Activated naive CD4-positive, alpha-beta T cell treated with anti-CD3 and anti-CD28 coated beads, Interleukin-2, amount 50 U/mL, for 72 hours (primary cell): ENCODE data around the gene DNAJC4. TPM values are rescaled to one million over a fixed set of nuclear protein-coding genes. Genes with fewer than 3 reads are reported as not detected.

Experiments used
- ATAC-seq, 2 donors: fragments of 150-1000 bp; cut with Tn5 transposase; 2 replicates each; pipeline ENCODE4 v1.10.0; 2021; ENCODE audit warnings: mild to moderate bottlenecking in 2 of 2, moderate library complexity in 2 of 2
- DNase-seq, 2 donors: peaks; one replicate each; pipeline ENCODE4 v3.0.0; 2021 to 2022; ENCODE audit warnings: low spot score in 2 of 2
- H3K27ac Mint-ChIP-seq, 2 donors: one replicate each; pipeline ENCODE4 v1.8.0; 2022; ENCODE audit warnings: mild to moderate bottlenecking in 2 of 2, mixed read lengths in 2 of 2
- H3K36me3 Mint-ChIP-seq, 2 donors: one replicate each; pipeline ENCODE4 v1.8.0; 2022; ENCODE audit warnings: mixed read lengths in 2 of 2
- H3K9me3 Mint-ChIP-seq, 2 donors: one replicate each; pipeline ENCODE4 v1.8.0; 2022; ENCODE audit warnings: mixed read lengths in 2 of 2
- total RNA-seq, 2 donors: library from RNA; stranded (reverse); gene quantifications; one replicate each; pipeline ENCODE4 v1.2.3, GENCODE V29; 2022

Gene DNAJC4
- total RNA-seq, 2 donors from 2014 or later: 26.7 to 48.7 TPM

DNA sequence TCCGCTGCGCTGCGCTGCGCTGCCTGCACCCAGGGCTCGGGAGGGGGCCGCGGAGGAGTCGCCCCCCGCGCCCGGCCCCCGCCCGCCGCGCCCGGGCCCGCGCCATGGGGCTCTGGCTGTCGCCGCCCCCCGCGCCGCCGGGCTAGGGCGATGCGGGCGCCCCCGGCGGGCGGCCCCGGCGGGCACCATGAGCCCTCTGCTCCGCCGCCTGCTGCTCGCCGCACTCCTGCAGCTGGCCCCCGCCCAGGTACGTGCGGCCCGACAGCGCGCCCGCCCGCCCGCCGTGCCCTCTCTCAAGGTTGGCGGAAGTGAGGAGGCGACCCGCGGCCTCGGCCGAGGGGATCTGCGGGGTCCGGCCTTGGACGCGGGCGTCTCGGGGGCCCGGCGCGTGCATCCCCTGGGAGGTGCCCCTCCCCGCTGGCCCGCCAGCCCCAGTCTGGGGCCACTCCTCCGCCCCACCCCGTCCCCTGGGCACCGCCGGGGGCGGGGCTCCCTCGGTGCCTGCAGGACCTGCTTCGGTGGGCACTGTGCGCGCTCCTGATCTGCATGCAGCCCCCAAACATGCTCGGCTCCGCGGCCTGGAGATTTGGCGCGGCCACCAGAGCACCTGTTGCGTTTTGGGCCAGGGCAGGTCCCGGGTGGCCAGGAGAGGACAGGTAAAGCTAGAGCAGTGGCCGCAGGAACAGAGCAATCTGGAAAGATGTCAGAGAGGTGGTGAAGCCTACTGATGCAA lies 4.5 kb downstream of the DNAJC4 start:
- ATAC-seq: peak; percentile 41 to 61
- DNase-seq: peak in 1 of 2 donors; percentile 63
- H3K27ac Mint-ChIP-seq: peak overlapping the region; percentile 59 to 60
- H3K9me3 Mint-ChIP-seq: no peaks in the 10 kb centered on the region
- no peaks in the 10 kb centered on the region for H3K36me3 Mint-ChIP-seq

DNA sequence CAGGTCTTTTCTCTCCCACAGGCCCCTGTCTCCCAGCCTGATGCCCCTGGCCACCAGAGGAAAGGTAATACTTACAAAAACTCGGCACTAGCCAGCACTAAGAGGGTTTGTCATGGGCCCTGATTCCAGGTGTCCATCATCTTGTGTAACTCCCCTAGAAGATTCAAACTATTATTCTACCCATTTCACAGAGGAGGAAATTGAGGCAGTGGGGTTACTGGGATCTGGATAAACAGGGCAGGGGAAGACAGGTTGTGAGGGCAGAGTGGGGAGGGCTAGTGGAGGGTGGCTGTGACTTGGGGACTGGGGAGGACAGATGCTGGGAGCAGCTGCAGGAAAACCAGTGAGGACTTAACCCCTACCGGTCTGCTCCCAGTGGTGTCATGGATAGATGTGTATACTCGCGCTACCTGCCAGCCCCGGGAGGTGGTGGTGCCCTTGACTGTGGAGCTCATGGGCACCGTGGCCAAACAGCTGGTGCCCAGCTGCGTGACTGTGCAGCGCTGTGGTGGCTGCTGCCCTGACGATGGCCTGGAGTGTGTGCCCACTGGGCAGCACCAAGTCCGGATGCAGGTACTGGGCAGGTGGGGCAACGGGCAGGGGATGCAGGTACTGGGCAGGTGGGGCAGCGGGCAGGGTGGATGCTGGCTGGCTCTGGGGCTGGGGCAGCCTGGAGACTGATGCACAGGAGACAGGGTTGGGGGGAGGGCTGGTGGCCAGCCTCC lies 5.3 kb downstream of the DNAJC4 start:
- H3K9me3 Mint-ChIP-seq: no peaks in the 10 kb centered on the region
- no peak for DNase-seq
- peak overlapping the region; percentile 59 to 65 for H3K27ac Mint-ChIP-seq

DNA sequence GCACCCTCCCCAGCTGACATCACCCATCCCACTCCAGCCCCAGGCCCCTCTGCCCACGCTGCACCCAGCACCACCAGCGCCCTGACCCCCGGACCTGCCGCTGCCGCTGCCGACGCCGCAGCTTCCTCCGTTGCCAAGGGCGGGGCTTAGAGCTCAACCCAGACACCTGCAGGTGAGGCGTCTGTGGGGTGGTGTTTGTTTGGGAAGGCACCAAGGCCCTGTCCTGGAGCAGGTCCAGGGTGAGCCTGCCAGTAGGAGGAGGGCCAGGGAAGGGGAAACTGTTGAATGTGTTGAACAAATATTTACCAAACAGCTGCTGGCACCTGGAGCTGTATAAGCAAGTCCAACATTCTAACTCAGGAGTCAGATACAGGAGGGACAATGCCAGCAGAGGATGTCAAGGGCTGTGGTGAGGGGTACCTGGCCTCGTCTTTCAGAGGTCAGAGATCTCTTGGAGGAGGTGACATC lies 7.2 kb downstream of the DNAJC4 start:
- H3K27ac Mint-ChIP-seq: peak overlapping the region; percentile 60 to 78
- DNase-seq: no peak
- peaks cover 0 to 5% of the 10 kb centered on the region in 2 donors for H3K36me3 Mint-ChIP-seq
- no peak for ATAC-seq
- H3K9me3 Mint-ChIP-seq: no peaks in the 10 kb centered on the region

More for the DNA sequence above, 5.3 kb downstream of the DNAJC4 start:
- peaks cover 0 to 5% of the 10 kb centered on the region in 2 donors for H3K36me3 Mint-ChIP-seq
- ATAC-seq: no peak

DNA sequence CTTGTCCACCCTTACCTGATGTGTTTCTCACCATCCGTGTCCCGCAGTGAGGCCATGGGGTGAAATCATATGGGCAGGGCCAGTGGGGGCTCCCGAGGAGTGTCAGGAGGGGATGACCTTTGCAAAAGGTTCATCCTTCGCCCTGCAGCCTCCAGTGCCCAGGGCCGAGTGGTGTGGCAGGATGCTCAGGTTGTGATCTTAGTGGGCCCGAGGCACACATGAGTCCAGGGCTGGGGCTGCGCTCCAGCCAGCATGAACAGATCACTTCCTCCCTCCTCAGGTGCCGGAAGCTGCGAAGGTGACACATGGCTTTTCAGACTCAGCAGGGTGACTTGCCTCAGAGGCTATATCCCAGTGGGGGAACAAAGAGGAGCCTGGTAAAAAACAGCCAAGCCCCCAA lies 7.7 kb downstream of the DNAJC4 start:
- Mint-ChIP-seq H3K36me3 (peaks cover 2 to 5% of the 10 kb centered on the region in 2 donors), H3K27ac (peak overlapping the region; percentile 60 to 96), H3K9me3 (no peaks in the 10 kb centered on the region)
- ATAC-seq (no peak), DNase-seq (no peak)

DNA sequence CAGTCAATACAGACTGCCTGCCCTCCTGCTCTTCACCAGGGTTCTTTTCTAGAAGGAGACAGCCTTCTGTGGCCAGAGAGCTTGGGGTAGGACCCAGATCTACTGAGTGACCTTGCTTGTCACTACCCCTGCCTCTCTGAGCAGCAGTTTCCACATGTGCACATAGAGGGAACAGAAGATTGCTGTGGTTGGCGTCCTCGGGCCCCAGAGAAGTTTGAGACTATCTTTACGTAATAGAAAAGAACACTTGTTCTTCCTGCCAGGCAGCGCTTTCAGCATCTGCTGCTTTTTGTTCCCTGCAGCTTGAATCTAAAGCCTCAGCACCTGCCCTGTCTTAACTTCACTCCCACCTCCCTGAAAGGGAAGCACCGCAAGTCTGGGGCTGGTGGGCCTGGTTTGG lies 8.7 kb downstream of the DNAJC4 start:
- DNase-seq: no peak
- H3K36me3 Mint-ChIP-seq: peaks cover 5 to 10% of the 10 kb centered on the region in 2 donors
- H3K27ac Mint-ChIP-seq: peak overlapping the region in 1 of 2 donors; percentile 96
- no peak for ATAC-seq
- no peaks in the 10 kb centered on the region for H3K9me3 Mint-ChIP-seq

DNA sequence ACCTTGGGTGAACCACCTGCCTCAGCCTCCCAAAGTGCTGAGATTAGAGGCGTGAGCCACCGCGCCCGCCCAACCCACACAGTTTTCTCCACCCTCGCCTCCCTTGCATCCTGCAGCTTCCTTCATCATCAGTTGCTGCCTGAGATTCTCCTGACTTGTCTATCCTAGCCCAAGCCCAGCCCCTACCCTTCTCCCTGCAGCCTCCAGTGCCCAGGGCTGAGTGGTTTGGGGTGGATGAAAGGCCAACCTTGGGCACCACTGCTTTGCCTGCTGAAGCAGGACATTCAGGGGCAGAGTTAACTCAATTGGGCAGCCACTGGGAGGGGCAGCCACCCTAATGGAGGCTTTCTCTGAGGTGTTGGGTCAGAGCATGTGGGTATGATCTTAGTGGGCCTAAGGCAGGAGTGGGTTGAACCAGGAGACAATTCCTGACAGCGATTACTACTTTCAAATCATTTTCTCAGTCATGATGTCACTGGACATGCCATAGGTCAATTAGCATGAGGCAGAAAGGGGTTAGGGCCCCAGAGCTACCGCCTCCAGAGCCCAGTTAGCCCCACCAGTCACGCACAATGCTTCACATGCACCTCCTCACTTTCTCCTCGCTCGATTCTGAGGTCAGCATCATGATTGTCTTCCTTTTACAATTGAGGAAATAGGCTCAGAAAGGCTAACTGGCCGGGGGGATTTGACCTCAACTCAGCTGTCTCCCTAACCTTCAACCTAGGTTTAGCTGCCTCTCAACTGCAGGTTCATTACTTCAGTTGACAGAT lies 9.5 kb downstream of the DNAJC4 start:
- DNase-seq: no peak

DNA sequence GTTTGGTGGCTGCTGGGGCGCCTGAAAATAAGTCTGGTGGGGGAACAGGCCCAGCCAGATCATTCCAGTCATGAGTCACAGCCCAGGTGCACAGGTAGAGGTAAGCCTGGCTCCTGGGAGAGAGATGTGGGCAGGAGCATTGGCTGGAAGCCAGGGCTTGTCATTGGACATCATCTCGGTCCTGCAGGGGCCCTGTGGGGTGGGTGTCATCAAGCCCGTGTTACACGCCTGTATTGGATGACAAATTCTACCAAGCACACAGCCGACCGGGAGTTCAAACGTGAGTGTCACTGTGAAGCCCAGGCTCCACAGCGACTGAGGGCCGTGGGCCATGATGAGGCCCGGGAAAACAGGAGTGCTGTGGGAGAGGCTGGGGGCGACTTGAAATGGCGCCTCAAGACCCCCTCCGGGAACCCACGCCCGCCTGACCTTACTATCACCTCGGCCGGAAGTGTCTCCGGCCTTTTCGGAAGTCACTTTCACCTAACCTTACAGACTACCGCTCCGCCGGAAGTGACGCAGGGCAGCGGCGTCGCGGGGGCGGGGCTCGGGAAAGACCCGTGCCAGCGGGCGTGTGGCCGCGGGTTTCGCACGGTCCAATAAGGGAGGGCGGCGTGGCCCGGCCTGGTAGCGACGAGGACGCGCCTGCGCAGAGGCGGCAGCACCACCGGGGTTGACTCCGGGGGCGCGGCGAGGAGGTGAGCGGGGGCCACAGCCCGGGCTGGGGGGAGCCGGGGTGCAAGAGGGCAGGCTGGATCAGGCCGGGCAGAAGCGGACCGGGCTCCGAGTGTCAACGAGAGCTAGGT lies 10.3 kb downstream of the DNAJC4 start, which contains the start of gene FKBP2:
Gene FKBP2, plus strand, starts transcription at position 661 of the 806 bp plus-strand sequence. CDS start 1,293 bp downstream, outside the sequence.
- ATAC-seq (peak; percentile 65 to 72), DNase-seq (peak; percentile 99)
- Mint-ChIP-seq H3K27ac (peak within 1 kb of the TSS; percentile 96 to 97), H3K36me3 (peaks cover 6 to 11% of the 10 kb centered on the region in 2 donors), H3K9me3 (no peaks in the 10 kb centered on the region)

More for the DNA sequence above, 9.5 kb downstream of the DNAJC4 start:
- no peaks in the 10 kb centered on the region for H3K9me3 Mint-ChIP-seq
- H3K27ac Mint-ChIP-seq: peak overlapping the region; percentile 96 to 97
- no peak for ATAC-seq
- H3K36me3 Mint-ChIP-seq: peaks cover 5 to 10% of the 10 kb centered on the region in 2 donors

DNA sequence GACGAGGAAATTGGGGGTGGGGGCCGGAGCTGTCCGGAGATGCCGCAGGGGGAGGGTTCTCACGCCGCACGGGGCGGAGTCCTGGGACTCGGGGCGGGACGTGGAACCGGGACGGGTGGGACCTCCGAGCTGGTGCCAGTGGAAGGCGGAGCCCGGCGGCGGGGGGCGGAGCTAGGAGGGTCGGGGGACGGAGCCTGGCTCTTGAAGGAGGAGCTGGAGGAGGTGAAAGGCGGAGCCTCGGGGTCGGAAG lies 10.8 kb downstream of the DNAJC4 start:
- peak; percentile 74 to 85 for ATAC-seq

DNA sequence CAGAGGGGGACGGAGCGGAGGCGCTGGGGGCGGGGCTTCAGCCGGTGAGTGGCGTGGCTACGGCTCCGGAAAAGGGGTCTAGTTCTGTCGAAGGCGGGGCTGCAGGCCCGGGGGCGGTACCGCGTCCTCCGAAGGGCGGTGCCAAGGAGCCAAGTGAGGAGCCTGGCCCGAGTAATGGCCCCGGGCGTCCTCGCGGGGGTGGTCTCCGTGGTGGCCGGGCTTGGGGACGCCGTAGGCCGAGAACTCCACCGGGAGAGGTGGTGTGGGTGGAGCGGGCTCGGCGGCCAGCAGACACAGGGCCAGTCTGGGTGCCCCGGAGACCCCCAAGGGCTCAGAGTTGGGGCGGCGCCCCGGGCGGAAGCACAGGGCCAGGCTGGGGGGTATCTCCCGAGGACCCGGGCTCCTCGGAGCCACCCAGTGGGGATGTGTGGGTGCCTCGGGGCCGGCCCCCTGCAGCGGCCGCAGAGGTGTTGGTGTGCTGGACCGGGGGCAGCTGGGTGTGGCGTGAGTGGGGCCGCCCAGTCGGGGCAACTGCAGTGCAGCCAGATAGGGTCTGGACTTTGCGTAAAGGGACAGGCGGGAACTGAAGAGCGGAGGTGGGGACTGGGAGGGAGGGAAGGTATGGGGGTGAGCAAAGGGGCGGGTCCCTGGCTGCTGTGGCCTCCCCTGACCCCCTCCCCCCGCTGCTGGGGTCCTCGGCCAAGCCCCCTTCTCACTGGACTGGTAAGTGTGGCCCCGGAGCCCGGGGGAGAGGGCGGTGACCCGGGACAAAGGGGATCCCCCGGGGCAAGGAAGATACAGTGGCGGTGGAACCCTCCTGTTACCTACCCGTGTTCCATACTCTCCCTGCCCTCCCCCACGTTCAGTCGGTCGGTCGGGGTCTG lies 11.4 kb downstream of the DNAJC4 start:
- ATAC-seq (peak; percentile 2 to 10), DNase-seq (peak in 1 of 2 donors; percentile 40)
- peaks cover 11 to 16% of the 10 kb centered on the region in 2 donors for H3K36me3 Mint-ChIP-seq

More for the DNA sequence above, 10.8 kb downstream of the DNAJC4 start:
- Mint-ChIP-seq H3K36me3 (peaks cover 11 to 16% of the 10 kb centered on the region in 2 donors), H3K27ac (peak overlapping the region; percentile 96 to 97), H3K9me3 (no peaks in the 10 kb centered on the region)
- peak; percentile 100 for DNase-seq

DNA sequence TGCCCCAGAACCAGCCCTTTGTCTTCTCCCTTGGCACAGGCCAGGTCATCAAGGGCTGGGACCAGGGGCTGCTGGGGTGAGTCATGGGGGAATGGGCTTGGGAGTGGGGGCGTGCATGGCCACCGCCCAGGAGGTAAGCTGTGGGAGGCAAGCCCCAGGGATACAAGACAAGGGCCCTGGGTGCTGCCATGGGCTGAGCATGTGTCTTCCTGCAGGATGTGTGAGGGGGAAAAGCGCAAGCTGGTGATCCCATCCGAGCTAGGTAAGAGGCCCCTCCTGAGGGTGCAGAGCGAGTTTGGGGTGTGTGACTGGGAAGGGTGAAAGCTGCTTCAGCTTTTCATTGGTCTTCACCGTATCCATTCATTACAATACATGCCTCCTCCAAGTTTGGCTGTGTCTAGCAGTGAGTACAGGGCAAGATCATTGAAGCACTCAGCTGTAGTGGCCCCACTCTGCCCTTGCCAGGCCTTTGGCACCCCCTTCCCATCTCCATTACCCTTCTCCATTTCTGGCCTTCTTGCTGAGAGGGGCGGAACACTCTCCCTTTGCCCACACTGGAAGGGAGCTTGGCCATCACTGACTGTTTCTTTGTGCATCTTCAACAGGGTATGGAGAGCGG lies 13.0 kb downstream of the DNAJC4 start:
- Mint-ChIP-seq H3K27ac (peak overlapping the region; percentile 32 to 60), H3K36me3 (peaks cover 11 to 16% of the 10 kb centered on the region in 2 donors), H3K9me3 (no peaks in the 10 kb centered on the region)
- no peak for DNase-seq
- ATAC-seq: no peak

More for the DNA sequence above, 11.4 kb downstream of the DNAJC4 start:
- Mint-ChIP-seq H3K27ac (peak overlapping the region; percentile 96 to 97), H3K9me3 (no peaks in the 10 kb centered on the region)

DNA sequence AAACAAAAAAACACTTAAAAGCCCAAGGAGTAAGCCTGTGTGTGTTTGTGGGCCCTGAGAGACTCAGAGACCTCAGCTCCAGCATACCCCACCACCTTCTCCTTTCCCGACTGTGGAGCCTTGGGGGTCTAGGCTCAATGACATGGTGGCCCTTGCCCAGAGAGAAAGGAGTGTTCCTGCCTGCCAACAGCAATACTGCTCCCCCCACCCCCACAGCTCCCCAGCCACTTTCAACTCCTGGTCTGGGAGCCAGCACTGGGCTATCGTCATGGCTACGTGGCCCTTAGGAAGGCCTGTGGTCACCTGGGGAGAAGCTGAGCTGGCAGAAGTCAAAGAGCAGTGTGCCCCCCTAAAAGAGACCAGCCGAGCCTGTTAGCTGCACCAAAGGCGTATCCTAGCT lies 13.8 kb downstream of the DNAJC4 start:
- H3K36me3 Mint-ChIP-seq: peaks cover 11 to 16% of the 10 kb centered on the region in 2 donors
- peak overlapping the region; percentile 29 to 32 for H3K27ac Mint-ChIP-seq
- no peaks in the 10 kb centered on the region for H3K9me3 Mint-ChIP-seq
- ATAC-seq (no peak), DNase-seq (no peak)

DNA sequence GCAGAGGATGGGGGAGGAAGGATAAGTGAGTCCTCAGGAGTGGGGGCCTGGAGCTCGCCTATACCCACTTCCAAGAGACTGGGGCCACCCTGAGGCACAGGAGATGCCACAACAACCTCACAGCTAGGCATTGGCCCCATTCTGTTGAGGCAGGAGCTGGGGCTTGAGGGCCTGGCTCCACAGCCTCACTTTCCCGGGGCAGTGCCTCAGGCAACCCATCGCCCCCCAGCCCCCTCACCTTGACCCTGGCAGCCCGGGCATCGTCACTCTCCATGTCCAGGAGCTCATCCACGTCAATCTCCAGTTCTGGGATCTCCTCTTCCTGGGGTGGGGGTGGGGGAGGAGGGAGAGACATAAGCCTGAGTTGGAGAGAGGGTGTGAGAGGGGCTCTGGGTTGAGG lies 14.6 kb downstream of the DNAJC4 start:
- ATAC-seq (no peak), DNase-seq (no peak)
- H3K27ac Mint-ChIP-seq: peak overlapping the region in 1 of 2 donors; percentile 93
- peaks cover 11 to 16% of the 10 kb centered on the region in 2 donors for H3K36me3 Mint-ChIP-seq
- no peaks in the 10 kb centered on the region for H3K9me3 Mint-ChIP-seq

DNA sequence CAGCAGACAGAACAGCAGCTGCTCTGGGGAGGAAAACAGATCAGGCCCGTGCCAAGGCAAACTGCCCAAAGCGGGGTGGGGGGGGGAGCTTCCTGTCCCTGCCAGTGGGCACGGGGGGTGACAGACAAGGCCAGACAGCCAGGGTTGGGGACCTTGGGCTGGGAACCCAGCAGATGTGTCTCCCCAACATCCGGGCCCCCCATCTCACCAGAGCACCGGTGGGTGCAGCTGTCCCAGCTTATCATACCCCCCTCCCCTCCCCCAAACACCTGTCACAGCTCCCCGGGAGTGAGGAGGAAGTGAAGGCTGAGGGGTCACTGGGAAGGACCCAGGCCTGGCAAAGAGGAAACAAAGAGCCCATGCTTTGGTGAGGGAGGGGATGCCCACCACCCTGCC lies 15.1 kb downstream of the DNAJC4 start:
- Mint-ChIP-seq H3K36me3 (peaks cover 7 to 16% of the 10 kb centered on the region in 2 donors), H3K9me3 (no peaks in the 10 kb centered on the region), H3K27ac (peak overlapping the region; percentile 91 to 93)
- DNase-seq: no peak
- no peak for ATAC-seq

DNA sequence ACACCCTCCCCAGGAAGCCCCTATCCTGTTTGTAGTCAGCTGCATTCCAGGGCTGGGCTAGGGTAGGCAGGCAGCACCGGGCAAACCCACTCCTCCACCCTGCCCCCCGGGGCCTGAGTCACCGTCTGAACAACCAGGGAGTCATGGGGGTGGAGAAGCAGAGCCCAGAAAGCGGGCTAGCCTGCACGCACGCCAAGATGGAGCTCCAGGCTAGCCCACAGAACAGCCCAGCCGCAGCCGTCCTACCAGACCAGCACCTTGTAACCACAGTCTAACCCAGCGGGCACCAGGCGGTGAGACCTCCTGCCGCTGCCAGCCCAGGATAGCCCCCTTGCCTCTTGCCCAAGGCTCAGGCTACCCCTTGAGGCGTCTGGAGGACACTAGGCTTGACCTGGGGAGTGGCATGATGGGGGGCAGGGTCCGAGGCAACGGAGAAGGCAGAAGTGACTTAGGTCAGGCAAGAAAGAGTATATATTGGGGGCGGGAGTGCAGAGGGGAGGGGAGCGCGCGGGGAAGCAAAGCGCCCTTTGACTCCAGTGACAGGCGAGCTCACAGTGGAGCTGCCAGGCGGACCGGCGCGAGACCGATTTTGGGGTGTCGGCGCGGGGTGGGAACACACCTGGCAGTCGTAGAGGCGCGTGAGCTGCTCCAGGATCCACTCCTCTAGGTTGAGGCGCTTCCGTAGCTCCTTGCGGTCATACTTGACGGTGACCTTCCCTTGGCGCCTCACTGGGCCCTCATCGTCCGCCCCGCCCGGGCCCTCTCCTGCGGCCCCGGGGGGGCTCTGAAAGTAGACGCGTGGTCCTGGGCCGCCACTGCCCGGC lies 15.7 kb downstream of the DNAJC4 start:
- DNase-seq (peak; percentile 72 to 87), ATAC-seq (peak in 1 of 2 donors; percentile 55)
- Mint-ChIP-seq H3K36me3 (peaks cover 6 to 16% of the 10 kb centered on the region in 2 donors), H3K27ac (peak overlapping the region; percentile 91 to 93), H3K9me3 (no peaks in the 10 kb centered on the region)
